WI38 (cell line): ENCODE results near the gene APPL2.
A peak's percentile ranks its signal among the peaks of the same experiment; 100 is the strongest.

Experiments
- H3K4me3 ChIP-seq: 2 replicates; pipeline ENCODE4 v1.5.1; 2011; ENCODE audit warnings: low read depth, mild to moderate bottlenecking, control low read depth, low read length
- TF ChIP-seq, protein P1 (sequence below): IDR thresholded peaks from 2 replicates; pipeline ENCODE4 v1.5.1; 2012; ENCODE audit warnings: low read depth, mild to moderate bottlenecking, control low read depth, low read length

APPL2 gene

GRCh38 chr12:105267711-105268110 is 31.7 kb upstream of the APPL2 start:
- TF ChIP-seq, protein P1, sequence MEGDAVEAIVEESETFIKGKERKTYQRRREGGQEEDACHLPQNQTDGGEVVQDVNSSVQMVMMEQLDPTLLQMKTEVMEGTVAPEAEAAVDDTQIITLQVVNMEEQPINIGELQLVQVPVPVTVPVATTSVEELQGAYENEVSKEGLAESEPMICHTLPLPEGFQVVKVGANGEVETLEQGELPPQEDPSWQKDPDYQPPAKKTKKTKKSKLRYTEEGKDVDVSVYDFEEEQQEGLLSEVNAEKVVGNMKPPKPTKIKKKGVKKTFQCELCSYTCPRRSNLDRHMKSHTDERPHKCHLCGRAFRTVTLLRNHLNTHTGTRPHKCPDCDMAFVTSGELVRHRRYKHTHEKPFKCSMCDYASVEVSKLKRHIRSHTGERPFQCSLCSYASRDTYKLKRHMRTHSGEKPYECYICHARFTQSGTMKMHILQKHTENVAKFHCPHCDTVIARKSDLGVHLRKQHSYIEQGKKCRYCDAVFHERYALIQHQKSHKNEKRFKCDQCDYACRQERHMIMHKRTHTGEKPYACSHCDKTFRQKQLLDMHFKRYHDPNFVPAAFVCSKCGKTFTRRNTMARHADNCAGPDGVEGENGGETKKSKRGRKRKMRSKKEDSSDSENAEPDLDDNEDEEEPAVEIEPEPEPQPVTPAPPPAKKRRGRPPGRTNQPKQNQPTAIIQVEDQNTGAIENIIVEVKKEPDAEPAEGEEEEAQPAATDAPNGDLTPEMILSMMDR, result no peak
- no peak overlapping the region for H3K4me3 ChIP-seq

GRCh38 chr12:105264771-105265170 is 28.8 kb upstream of the APPL2 start:
- H3K4me3 ChIP-seq, result no peak overlapping the region
- TF ChIP-seq, protein P1, result no peak

DNA sequence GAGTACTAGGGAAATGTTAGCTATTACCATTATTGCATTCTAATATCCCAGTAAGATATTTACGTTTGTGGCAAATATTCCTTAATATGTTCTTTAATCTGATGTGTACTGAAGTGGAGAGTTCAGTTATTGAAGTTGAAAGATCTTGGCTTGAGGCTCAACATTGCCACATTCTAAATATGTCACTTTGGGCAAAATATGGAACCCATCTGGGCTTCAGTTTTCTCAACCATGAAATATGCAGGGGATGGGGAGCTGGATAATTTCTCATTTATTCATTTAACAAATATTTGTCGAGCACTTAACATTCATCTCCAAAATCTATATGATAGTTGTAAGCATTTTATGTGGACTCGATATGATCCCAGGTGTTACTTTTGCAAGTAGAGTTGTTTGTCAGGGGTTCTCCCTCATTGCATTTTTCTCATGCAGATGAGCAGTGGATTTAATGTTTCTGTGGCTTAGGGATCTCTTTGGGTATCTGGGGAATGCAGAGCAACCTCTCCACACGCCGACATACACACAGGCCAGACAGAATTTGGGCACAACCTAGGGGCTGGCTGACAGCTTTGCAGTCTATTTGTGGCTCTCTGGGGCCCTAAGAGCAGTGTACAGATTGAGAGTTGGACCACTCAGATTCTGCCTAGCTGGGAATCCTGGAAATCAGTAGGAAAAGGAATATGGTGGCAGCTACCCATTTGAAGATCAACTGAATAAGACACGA is 26.6 kb upstream of the APPL2 start:
- no peak overlapping the region for H3K4me3 ChIP-seq
- TF ChIP-seq, protein P1, result no peak

GRCh38 chr12:105261010-105261409 is 25.0 kb upstream of the APPL2 start:
- no peak overlapping the region for H3K4me3 ChIP-seq
- TF ChIP-seq, protein P1, result no peak

GRCh38 chr12:105259226-105259625 is 23.3 kb upstream of the APPL2 start:
- TF ChIP-seq, protein P1, result no peak

DNA sequence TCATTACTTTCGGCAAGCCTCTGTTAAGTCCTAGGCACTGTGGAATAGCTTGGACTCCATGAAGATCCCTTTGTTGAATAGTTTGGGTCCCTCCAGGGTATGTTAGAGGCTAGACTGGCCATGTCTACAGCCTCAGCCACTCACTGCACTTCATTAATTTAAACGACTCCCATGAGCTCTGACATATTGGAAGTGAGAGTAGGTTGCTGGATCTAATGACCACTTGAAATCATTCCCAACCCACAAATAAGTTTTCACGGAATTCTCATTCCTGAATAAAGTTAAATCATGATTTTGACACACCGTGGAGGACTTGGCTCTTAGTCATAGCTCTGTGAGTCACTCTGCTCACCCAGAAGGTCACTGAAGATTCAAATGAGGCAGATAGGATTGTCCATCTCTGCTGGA is 21.4 kb upstream of the APPL2 start:
- TF ChIP-seq, protein P1, result no peak
- H3K4me3 ChIP-seq, result peak overlapping the region; percentile 38

More at GRCh38 chr12:105259226-105259625, 23.3 kb upstream of the APPL2 start:
- no peak overlapping the region for H3K4me3 ChIP-seq

- H3K4me3 ChIP-seq, result peak overlapping the region; percentile 38
- TF ChIP-seq, protein P1, result no peak
These were observed 20.9 kb upstream of the APPL2 start for GRCh38 chr12:105256921-105257320.

GRCh38 chr12:105256431-105256830 is 20.5 kb upstream of the APPL2 start:
- H3K4me3 ChIP-seq, result 0 out of 2 replicates have a peak overlapping the region, but pooled peaks have one; percentile 9
